Measurements from ENCODE around the gene SDS.

The SDS gene

DNA sequence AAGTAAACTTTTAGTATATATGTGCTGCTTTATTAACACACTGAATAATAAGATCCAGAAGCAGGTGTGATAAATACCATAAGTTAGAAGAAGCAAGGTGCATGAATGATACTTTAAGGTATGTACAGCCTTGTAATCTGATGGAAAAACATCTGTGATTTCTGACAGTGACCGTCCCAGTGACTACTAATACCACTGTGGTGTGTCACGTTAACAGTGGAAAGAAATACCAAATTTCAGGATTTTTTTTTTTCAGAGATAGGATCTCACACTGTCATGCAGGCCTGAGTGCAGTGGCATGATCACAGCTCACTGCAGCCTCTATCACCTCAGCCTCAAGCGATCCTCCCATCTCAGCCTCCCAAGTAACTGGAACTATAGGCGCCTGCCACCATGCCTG is 21.5 kb downstream of the SDS start:
- H3K4me3 ChIP-seq (replicated peaks; ENCODE audit: low read depth, low read length) = no peak overlapping the region
- no peak for TF ChIP-seq CTCF (IDR thresholded peaks at IDR 0.05; ENCODE audit: low read length, missing control alignments)
- no peak for DNase-seq (ENCODE audit: low read depth)

- DNase-seq (ENCODE audit: low read depth) = no peak
These were observed 22.5 kb downstream of the SDS start for GRCh38 chr12:113381220-113381619.

GRCh38 chr12:113378291-113378690 is 25.4 kb downstream of the SDS start:
- no peak for TF ChIP-seq CTCF (IDR thresholded peaks at IDR 0.05; ENCODE audit: low read length, missing control alignments)
- H3K4me3 ChIP-seq (replicated peaks; ENCODE audit: low read depth, low read length) = no peak overlapping the region
- DNase-seq (ENCODE audit: low read depth) = no peak

More at GRCh38 chr12:113381220-113381619, 22.5 kb downstream of the SDS start:
- no peak overlapping the region for H3K4me3 ChIP-seq (replicated peaks; ENCODE audit: low read depth, low read length)
- no peak for TF ChIP-seq CTCF (IDR thresholded peaks at IDR 0.05; ENCODE audit: low read length, missing control alignments)

DNA sequence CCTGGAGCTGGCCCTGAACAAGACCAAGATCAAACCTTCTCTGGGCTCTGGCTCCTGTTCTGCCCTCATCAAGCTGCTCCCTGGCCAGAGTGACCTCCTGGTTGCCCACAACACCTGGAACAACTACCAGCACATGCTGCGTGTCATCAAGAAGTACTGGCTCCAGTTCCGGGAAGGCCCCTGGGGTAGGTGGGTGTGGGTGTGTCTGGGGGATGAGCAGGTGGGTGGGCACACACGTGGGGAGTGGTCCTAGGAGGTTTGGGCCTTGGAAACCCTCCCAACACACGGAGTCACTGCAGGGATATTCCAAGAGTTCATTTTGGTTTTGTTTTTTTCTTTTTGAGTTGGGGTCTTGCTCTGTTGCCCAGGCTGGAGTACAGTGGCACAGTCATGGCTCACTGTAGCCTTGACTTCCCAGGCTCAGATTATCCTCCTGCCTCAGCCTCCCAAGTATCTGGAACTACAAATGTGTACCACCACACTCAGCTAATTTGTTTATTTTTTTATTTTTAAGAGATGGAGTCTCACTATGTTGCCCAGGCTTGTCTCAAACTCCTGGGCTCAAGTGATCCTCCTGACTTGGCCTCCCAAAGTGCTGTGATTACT is 28.8 kb downstream of the SDS start:
- no peak for DNase-seq (ENCODE audit: low read depth)
- TF ChIP-seq CTCF (IDR thresholded peaks at IDR 0.05; ENCODE audit: low read length, missing control alignments) = no peak
- H3K4me3 ChIP-seq (replicated peaks; ENCODE audit: low read depth, low read length) = no peak overlapping the region

DNA sequence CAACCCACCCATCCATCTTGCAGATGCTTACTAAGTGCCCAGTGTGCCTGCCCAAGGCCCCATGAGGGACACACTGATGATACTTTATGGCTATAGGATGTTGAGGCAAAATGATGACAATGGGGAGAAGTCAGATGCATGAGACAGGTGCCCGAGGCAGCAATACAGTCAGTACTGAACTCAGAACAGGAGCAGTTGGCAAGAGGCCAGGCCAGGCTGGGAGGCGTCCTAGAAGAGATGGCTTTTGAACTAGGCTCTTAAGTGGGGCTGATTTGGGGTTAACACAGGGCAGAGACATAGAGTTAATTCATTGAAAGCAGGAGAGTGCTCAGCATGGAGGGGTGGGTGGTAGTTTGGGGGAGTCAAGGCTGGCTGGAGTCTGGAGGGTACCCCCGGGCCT is 29.7 kb downstream of the SDS start:
- no peak overlapping the region for H3K4me3 ChIP-seq (replicated peaks; ENCODE audit: low read depth, low read length)
- DNase-seq (ENCODE audit: low read depth) = no peak
- TF ChIP-seq CTCF (IDR thresholded peaks at IDR 0.05; ENCODE audit: low read length, missing control alignments) = no peak

DNA sequence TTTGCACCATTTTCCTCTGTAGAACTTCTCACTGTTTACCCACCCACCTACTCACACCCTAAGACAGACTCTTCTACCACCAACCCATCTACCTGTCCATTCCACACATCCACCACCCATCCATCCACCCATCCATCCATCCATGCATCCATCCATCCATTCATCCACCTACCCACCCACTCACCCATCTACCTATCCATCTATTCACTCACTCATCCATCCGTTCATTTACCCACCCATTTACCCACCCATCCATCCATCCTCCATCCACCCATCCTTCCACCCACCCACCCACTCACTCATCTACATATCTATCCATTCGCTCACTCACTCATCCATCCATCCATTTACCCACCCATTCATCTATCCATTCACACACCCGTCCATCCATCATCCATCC is 30.2 kb downstream of the SDS start:
- H3K4me3 ChIP-seq (replicated peaks; ENCODE audit: low read depth, low read length) = no peak overlapping the region
- no peak for DNase-seq (ENCODE audit: low read depth)
- TF ChIP-seq CTCF (IDR thresholded peaks at IDR 0.05; ENCODE audit: low read length, missing control alignments) = no peak

DNA sequence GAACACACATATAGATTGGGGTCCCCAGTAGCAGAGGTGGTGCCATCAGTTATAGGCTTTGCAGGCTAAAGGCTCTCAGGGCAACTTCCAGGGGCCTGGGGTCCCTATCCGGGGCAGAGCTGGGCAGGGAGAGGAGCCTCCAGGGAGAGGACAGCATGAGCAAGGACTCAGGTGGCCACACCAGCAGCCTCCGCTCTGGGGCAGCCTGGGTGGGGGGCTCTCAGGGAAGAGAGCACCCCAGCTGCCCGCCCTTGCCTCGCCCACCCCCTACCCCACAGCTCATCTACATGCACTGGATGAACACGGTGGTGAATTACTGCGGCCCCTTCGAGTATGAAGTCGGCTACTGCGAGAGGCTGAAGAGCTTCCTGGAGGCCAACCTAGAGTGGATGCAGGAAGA is 31.3 kb downstream of the SDS start:
- no peak for DNase-seq (ENCODE audit: low read depth)
- H3K4me3 ChIP-seq (replicated peaks; ENCODE audit: low read depth, low read length) = no peak overlapping the region
- no peak for TF ChIP-seq CTCF (IDR thresholded peaks at IDR 0.05; ENCODE audit: low read length, missing control alignments)
